K562 (cell line): ENCODE results near the gene UCHL5.

ENCODE experiments used
- CEBPB ChIP-seq: fragments of 450-650 bp; IDR thresholded peaks from 2 replicates; pipeline ENCODE4 v1.6.1; 2016; ENCODE audit warnings: missing genetic modification characterization, missing compliant biosample characterization
- GTF2F1 ChIP-seq: IDR thresholded peaks from 2 replicates; pipeline ENCODE4 v1.6.1; 2011; ENCODE audit warnings: low read depth, low read length, improper control_type of control experiment
- RAD21 ChIP-seq, 2 experiments: fragments of 250-450 bp in 1 of 2; fragments of 450-650 bp in 1 of 2; sonication (Bioruptor Pico) in 1 of 2; formaldehyde crosslinking in 1 of 2; IDR thresholded peaks in 1 of 2; conservative IDR thresholded peaks in 1 of 2; 2 replicates each; pipeline versions ENCODE4 v1.4.0 to v1.8.0; 2020 to 2022; ENCODE audit warnings: mild to moderate bottlenecking in 2 of 2, moderate library complexity in 1 of 2
- ZNF3 ChIP-seq: fragments of 250-450 bp; sonication (Bioruptor Pico); IDR thresholded peaks from 2 replicates; pipeline ENCODE4 v1.5.0; 2021; ENCODE audit warnings: mild to moderate bottlenecking, moderate library complexity
- TF ChIP-seq, protein P1 (sequence below): fragments of 450-650 bp; IDR thresholded peaks from 2 replicates; pipeline ENCODE4 v1.6.1; 2016; ENCODE audit warnings: missing biosample characterization, missing genetic modification characterization
- TF ChIP-seq, protein P2 (sequence below): fragments of 150-350 bp; conservative IDR thresholded peaks from 2 replicates; pipeline ENCODE4 v1.6.1; 2014; ENCODE audit warnings: low read length

DNA sequence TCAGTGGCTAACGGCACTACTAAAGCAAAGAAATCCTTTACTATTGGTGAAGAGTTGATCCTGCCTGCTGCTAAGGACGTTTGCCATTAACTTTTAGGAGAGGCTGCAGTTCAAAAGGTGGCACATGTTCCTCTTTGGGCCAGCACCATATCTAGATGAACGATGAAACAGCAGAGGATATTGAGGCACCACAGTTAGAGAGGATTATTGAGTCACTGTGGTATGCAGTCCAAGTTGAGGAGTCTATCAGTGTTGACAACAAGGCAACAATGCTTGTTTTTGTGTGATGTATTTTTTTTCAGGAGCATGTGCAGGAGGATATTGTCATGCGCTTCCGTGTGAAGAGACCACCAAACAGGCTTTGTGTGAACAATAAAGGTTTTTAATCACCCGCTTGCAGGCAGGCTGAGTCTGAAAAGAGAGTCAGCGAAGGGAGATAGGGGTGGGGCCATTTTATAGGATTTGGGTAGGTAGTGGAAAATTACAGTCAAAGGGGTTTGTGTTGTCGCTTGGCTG is 80.9 kb downstream of the UCHL5 start:
- TF ChIP-seq, protein P1, sequence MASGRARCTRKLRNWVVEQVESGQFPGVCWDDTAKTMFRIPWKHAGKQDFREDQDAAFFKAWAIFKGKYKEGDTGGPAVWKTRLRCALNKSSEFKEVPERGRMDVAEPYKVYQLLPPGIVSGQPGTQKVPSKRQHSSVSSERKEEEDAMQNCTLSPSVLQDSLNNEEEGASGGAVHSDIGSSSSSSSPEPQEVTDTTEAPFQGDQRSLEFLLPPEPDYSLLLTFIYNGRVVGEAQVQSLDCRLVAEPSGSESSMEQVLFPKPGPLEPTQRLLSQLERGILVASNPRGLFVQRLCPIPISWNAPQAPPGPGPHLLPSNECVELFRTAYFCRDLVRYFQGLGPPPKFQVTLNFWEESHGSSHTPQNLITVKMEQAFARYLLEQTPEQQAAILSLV (tag), result no peak
- TF ChIP-seq CEBPB (tag), result no peak
- TF ChIP-seq RAD21 (CRISPR knock-in tag; conservative IDR thresholded peaks at IDR 0.05 in 1 of 2, IDR thresholded peaks at IDR 0.05 in 1 of 2), result no peak
- TF ChIP-seq, protein P2, sequence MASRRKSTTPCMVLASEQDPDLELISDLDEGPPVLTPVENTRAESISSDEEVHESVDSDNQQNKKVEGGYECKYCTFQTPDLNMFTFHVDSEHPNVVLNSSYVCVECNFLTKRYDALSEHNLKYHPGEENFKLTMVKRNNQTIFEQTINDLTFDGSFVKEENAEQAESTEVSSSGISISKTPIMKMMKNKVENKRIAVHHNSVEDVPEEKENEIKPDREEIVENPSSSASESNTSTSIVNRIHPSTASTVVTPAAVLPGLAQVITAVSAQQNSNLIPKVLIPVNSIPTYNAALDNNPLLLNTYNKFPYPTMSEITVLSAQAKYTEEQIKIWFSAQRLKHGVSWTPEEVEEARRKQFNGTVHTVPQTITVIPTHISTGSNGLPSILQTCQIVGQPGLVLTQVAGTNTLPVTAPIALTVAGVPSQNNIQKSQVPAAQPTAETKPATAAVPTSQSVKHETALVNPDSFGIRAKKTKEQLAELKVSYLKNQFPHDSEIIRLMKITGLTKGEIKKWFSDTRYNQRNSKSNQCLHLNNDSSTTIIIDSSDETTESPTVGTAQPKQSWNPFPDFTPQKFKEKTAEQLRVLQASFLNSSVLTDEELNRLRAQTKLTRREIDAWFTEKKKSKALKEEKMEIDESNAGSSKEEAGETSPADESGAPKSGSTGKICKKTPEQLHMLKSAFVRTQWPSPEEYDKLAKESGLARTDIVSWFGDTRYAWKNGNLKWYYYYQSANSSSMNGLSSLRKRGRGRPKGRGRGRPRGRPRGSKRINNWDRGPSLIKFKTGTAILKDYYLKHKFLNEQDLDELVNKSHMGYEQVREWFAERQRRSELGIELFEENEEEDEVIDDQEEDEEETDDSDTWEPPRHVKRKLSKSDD, result no peak
- TF ChIP-seq ZNF3 (CRISPR knock-in tag), result no peak
- no peak for TF ChIP-seq GTF2F1
